Karpas-422 (cell line): ENCODE data around the gene MACROD2. TPM values are rescaled to one million over a fixed set of nuclear protein-coding genes. Genes with fewer than 3 reads are reported as not detected.

Source experiments
- DNase-seq: peaks from one replicate; pipeline ENCODE4 v3.0.0-alpha.2; 2015
- H2AFZ ChIP-seq: fragments of 200-600 bp; sonication (generic); 2 replicates; pipeline ENCODE4 v1.6.1; 2014; ENCODE audit warnings: antibody characterized with exemption, low read length, mixed read lengths
- H3K27ac ChIP-seq: fragments of 200-600 bp; sonication (generic); 2 replicates; pipeline ENCODE4 v1.5.1; 2014; ENCODE audit warnings: mild to moderate bottlenecking, low read length, moderate library complexity
- H3K27me3 ChIP-seq: fragments of 200-600 bp; sonication (generic); 2 replicates; pipeline ENCODE4 v1.6.1; 2014; ENCODE audit warnings: low read length, mixed read lengths
- H3K36me3 ChIP-seq: fragments of 200-600 bp; sonication (generic); 2 replicates; pipeline ENCODE4 v1.6.1; 2014; ENCODE audit warnings: low read length, mixed read lengths; ENCODE audit not compliant: insufficient read depth
- H3K4me1 ChIP-seq: fragments of 200-600 bp; sonication (generic); 2 replicates; pipeline ENCODE4 v1.6.1; 2014; ENCODE audit warnings: mild to moderate bottlenecking, low read length, mixed read lengths
- H3K4me2 ChIP-seq: fragments of 200-600 bp; sonication (generic); 2 replicates; pipeline ENCODE4 v1.6.1; 2014; ENCODE audit warnings: low read length, low read depth, mild to moderate bottlenecking; ENCODE audit not compliant: poor library complexity, severe bottlenecking
- H3K4me3 ChIP-seq: fragments of 200-600 bp; sonication (generic); 2 replicates; pipeline ENCODE4 v1.5.1; 2014; ENCODE audit warnings: mild to moderate bottlenecking, antibody characterized with exemption, low read length, mixed read lengths
- H3K79me2 ChIP-seq: fragments of 200-600 bp; sonication (generic); 2 replicates; pipeline ENCODE4 v1.6.1; 2014; ENCODE audit warnings: mild to moderate bottlenecking, low read length, mixed read lengths
- H3K9ac ChIP-seq: fragments of 200-600 bp; sonication (generic); 2 replicates; pipeline ENCODE4 v1.6.0; 2014; ENCODE audit warnings: low read length
- H3K9me2 ChIP-seq: fragments of 200-600 bp; sonication (generic), shearing (Covaris generic); replicated peaks from 2 replicates; pipeline ENCODE4 v1.6.0; 2014; ENCODE audit warnings: mild to moderate bottlenecking, low read length, moderate library complexity; ENCODE audit not compliant: insufficient read depth
- H3K9me3 ChIP-seq: fragments of 300-700, 200-600 bp; sonication (generic); 2 replicates; pipeline ENCODE4 v1.6.1; 2014; ENCODE audit warnings: low read length, mixed read lengths
- H4K20me1 ChIP-seq: fragments of 200-600 bp; sonication (generic); 2 replicates; pipeline ENCODE4 v1.6.1; 2014; ENCODE audit warnings: mild to moderate bottlenecking, antibody characterized with exemption, low read length, low read depth; ENCODE audit not compliant: insufficient read depth
- total RNA-seq: library from RNA; depleted of rRNA; stranded (reverse); fragments of >200 nt; shearing (Covaris generic); gene quantifications from 2 replicates; pipeline ENCODE4 v1.2.3, GENCODE V29; 2014; ENCODE audit warnings: low replicate concordance

Gene MACROD2
- total RNA-seq, 1 experiment from 2014 or later = 0.15 TPM

GRCh38 chr20:14336686-14337085 lies 341.4 kb downstream of the MACROD2 start:
- H3K9ac ChIP-seq = no peak overlapping the region

DNA sequence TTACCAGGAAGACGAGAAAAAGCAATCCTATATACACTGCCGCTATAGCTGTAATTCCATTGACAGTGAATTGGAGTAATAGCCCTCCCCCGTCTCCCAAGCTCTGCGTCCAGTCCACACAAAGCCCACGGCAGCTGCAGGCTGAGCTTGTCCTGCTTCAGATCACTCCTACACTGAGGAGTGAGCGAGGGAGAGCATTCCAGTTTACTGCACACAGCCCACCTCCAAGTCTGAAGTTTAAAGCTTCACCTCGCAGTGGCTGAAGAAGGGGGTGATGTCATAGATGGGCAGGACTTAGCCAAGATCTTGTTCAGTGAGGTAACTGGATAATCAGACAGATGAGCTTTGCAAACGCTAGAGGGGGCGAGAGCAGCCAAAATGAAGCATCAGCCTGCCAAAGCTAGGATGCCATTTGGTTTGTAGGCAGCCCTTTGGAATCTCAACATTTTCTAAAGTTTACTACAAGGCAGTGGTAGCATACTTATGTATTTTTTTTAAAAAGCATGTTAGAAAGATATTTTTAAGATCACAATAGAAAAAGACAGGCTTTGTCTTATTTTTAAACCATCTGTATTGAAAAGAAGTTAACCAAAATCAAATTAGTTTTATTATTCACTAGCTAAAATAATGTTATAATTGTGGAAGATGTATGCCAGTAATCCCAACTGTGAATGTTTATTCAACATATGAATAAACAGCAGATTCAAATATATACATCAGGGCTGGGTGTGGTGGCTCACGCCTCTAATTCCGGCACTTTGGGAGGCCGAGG lies 342.3 kb downstream of the MACROD2 start, which contains the start of gene FLRT3:
FLRT3 (minus strand) TSS at position 213 of the 772 bp plus-strand sequence. CDS start 10,106 bp downstream, outside the sequence.
- no peak within 1 kb of the TSS for H3K4me2 ChIP-seq
- H2AFZ ChIP-seq = no peak within 1 kb of the TSS
- H3K4me3 ChIP-seq = no peak within 1 kb of the TSS
- no peaks in the 10 kb centered on the region for H3K36me3 ChIP-seq
- DNase-seq = peak; percentile 85
- no peaks in the 10 kb centered on the region for H4K20me1 ChIP-seq
- no peaks in the 10 kb centered on the region for H3K9me3 ChIP-seq
- H3K79me2 ChIP-seq = no peaks in the 10 kb centered on the region
- no peaks in the 10 kb centered on the region for H3K27me3 ChIP-seq
- no peaks in the 10 kb centered on the region for H3K4me1 ChIP-seq
- no peaks in the 10 kb centered on the region for H3K9me2 ChIP-seq
- no peak within 1 kb of the TSS for H3K27ac ChIP-seq
- H3K9ac ChIP-seq = no peak within 1 kb of the TSS

More at GRCh38 chr20:14336686-14337085, 341.4 kb downstream of the MACROD2 start:
- H4K20me1 ChIP-seq = no peaks in the 10 kb centered on the region
- H3K79me2 ChIP-seq = no peaks in the 10 kb centered on the region
- no peak overlapping the region for H3K4me3 ChIP-seq
- no peak overlapping the region for H2AFZ ChIP-seq
- H3K27me3 ChIP-seq = no peaks in the 10 kb centered on the region
- H3K9me3 ChIP-seq = no peaks in the 10 kb centered on the region
- DNase-seq = no peak
- no peaks in the 10 kb centered on the region for H3K36me3 ChIP-seq
- H3K9me2 ChIP-seq = no peaks in the 10 kb centered on the region
- H3K4me1 ChIP-seq = no peaks in the 10 kb centered on the region
- H3K4me2 ChIP-seq = no peak overlapping the region
- no peak overlapping the region for H3K27ac ChIP-seq

DNA sequence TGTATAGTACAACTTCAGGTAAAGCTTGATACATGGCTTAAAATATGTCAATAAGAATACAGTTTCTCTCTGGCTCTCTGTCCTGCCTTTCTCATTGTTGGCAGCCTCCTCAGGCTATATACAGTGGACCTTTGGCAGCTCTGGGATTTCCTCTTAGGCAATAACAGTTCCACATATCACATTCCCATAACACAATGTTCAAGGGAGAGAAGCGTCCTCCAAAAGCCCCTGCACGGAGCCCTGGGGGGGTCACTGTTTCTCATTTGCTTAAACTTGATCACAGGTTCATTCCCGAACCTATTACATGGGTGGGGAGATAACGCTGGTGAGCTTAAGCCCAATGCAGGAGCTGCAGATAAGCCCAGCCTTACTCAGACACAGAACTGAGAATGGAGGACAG lies 346.5 kb downstream of the MACROD2 start:
- no peak overlapping the region for H2AFZ ChIP-seq
- DNase-seq = no peak

GRCh38 chr20:14342918-14343317 lies 347.6 kb downstream of the MACROD2 start:
- no peaks in the 10 kb centered on the region for H4K20me1 ChIP-seq
- H3K4me1 ChIP-seq = no peaks in the 10 kb centered on the region
- no peak overlapping the region for H3K4me3 ChIP-seq

More for the DNA sequence above, 346.5 kb downstream of the MACROD2 start:
- H3K9me3 ChIP-seq = no peaks in the 10 kb centered on the region
- no peaks in the 10 kb centered on the region for H3K36me3 ChIP-seq
- no peak overlapping the region for H3K4me2 ChIP-seq
- no peaks in the 10 kb centered on the region for H3K79me2 ChIP-seq
- H3K27ac ChIP-seq = no peak overlapping the region
- no peak overlapping the region for H3K9ac ChIP-seq
- H3K27me3 ChIP-seq = no peaks in the 10 kb centered on the region
- no peaks in the 10 kb centered on the region for H4K20me1 ChIP-seq
- H3K9me2 ChIP-seq = no peaks in the 10 kb centered on the region
- no peaks in the 10 kb centered on the region for H3K4me1 ChIP-seq
- H3K4me3 ChIP-seq = no peak overlapping the region

DNA sequence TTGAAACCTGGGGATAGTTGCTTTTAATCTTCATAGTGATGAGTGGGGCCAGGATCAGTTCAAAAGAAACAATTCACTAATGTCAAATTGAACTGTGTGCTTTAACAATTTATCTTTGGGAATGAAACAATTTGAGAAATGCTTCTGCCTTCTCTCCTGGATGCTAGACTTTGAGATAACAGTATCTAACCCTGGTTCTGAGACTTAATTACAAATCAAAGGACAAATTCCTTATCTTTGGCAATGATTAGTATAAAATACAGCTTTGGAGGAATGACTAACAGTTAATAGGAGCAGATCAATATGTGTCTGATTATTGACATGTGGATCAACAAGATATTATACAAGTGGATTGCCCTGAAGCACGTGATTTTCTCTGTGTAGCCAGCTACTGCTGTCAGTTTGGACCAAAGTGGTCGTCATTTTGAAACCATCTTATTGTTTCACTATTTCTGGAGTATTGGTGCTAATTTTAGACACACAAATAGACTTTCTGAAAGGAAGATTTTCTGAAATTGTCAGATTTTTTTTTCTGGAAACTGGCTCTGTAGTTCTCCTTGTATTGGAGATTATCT lies 348.3 kb downstream of the MACROD2 start:
- no peaks in the 10 kb centered on the region for H3K36me3 ChIP-seq
- H3K27ac ChIP-seq = no peak overlapping the region
- no peak overlapping the region for H3K4me3 ChIP-seq
- no peaks in the 10 kb centered on the region for H3K9me3 ChIP-seq
- no peaks in the 10 kb centered on the region for H4K20me1 ChIP-seq
- H3K4me2 ChIP-seq = no peak overlapping the region
- no peak overlapping the region for H2AFZ ChIP-seq
- H3K4me1 ChIP-seq = no peaks in the 10 kb centered on the region
- no peak for DNase-seq
- no peak overlapping the region for H3K9ac ChIP-seq
- H3K27me3 ChIP-seq = no peaks in the 10 kb centered on the region
- H3K79me2 ChIP-seq = no peaks in the 10 kb centered on the region
- no peaks in the 10 kb centered on the region for H3K9me2 ChIP-seq

More at GRCh38 chr20:14342918-14343317, 347.6 kb downstream of the MACROD2 start:
- Histone ChIP-seq H3K9me3 (no peaks in the 10 kb centered on the region), H3K9me2 (no peaks in the 10 kb centered on the region), H2AFZ (no peak overlapping the region), H3K79me2 (no peaks in the 10 kb centered on the region), H3K9ac (no peak overlapping the region), H3K36me3 (no peaks in the 10 kb centered on the region), H3K4me2 (no peak overlapping the region), H3K27me3 (no peaks in the 10 kb centered on the region), H3K27ac (no peak overlapping the region)
- DNase-seq = no peak

GRCh38 chr20:14344746-14345145 lies 349.4 kb downstream of the MACROD2 start:
- H3K9me2 ChIP-seq = no peaks in the 10 kb centered on the region
- no peak overlapping the region for H3K9ac ChIP-seq
- no peak for DNase-seq
- no peaks in the 10 kb centered on the region for H3K27me3 ChIP-seq
- no peak overlapping the region for H3K27ac ChIP-seq
- H4K20me1 ChIP-seq = no peaks in the 10 kb centered on the region
- H3K4me1 ChIP-seq = no peaks in the 10 kb centered on the region
- no peaks in the 10 kb centered on the region for H3K79me2 ChIP-seq
- H3K9me3 ChIP-seq = no peaks in the 10 kb centered on the region
- H3K4me3 ChIP-seq = no peak overlapping the region
- no peaks in the 10 kb centered on the region for H3K36me3 ChIP-seq
- no peak overlapping the region for H2AFZ ChIP-seq
- no peak overlapping the region for H3K4me2 ChIP-seq

DNA sequence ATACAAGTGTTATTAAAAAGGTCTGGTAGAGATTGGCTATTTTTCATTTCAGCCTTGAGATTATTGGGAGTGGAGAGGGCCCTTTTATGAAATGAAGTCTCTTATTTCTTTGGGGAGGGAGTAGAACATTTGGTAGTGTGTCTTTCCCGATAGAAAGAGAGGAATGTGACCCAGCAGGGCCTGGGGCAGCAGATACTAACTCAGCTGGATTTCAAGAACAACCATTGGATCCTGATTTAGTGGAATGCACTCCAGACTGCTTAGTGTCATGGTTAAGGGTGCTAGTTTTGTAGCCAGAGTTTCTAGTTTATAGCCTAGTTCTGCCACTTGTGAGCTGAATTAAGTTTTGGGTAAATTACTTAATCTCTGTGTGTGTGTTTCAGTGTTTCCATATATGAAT lies 360.5 kb downstream of the MACROD2 start:
- Histone ChIP-seq H3K36me3 (no peaks in the 10 kb centered on the region), H3K9me2 (no peaks in the 10 kb centered on the region), H3K27ac (no peak overlapping the region), H3K9ac (no peak overlapping the region), H2AFZ (no peak overlapping the region), H4K20me1 (no peaks in the 10 kb centered on the region), H3K9me3 (peaks cover 4% of the 10 kb centered on the region), H3K4me2 (no peak overlapping the region), H3K4me3 (no peak overlapping the region), H3K27me3 (no peaks in the 10 kb centered on the region), H3K79me2 (no peaks in the 10 kb centered on the region), H3K4me1 (no peaks in the 10 kb centered on the region)
- no peak for DNase-seq

DNA sequence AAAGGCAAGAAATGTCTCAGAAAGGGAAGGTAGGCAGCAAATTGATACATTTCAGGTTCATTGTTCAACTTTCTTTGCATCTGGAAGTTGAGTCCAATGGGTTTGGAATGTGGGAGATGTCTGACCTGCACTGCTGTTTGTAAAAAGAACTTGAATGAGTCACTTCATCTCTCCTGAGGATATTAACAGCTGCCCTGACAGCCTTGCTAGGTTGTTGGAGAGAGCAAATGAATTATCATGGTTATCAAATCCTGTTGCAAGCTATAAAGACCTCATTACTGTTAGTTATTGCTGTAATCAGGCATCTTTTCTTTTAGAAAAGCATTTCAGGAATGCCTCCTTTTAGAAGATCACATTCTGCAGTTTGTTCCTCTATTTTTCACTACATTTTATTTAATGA lies 365.1 kb downstream of the MACROD2 start:
- H3K4me1 ChIP-seq = no peaks in the 10 kb centered on the region
- H3K9me2 ChIP-seq = no peaks in the 10 kb centered on the region
- no peak overlapping the region for H3K27ac ChIP-seq
- no peak overlapping the region for H3K9ac ChIP-seq
- DNase-seq = no peak
- no peaks in the 10 kb centered on the region for H3K79me2 ChIP-seq
- peaks cover 4% of the 10 kb centered on the region; the same call in 1 of the 2 replicates for H3K9me3 ChIP-seq
- H3K4me2 ChIP-seq = no peak overlapping the region
- no peak overlapping the region for H3K4me3 ChIP-seq
- no peaks in the 10 kb centered on the region for H3K36me3 ChIP-seq
- no peaks in the 10 kb centered on the region for H3K27me3 ChIP-seq
- no peaks in the 10 kb centered on the region for H4K20me1 ChIP-seq
- no peak overlapping the region for H2AFZ ChIP-seq
